ENCODE data around the gene ELL. TPM values are rescaled to one million over a fixed set of nuclear protein-coding genes. Genes with fewer than 3 reads are reported as not detected.
A peak's percentile ranks its signal among the peaks of the same experiment; 100 is the strongest.

ELL gene
- total RNA-seq, 1 donor from 2014 or later, result 15.5 TPM

DNA sequence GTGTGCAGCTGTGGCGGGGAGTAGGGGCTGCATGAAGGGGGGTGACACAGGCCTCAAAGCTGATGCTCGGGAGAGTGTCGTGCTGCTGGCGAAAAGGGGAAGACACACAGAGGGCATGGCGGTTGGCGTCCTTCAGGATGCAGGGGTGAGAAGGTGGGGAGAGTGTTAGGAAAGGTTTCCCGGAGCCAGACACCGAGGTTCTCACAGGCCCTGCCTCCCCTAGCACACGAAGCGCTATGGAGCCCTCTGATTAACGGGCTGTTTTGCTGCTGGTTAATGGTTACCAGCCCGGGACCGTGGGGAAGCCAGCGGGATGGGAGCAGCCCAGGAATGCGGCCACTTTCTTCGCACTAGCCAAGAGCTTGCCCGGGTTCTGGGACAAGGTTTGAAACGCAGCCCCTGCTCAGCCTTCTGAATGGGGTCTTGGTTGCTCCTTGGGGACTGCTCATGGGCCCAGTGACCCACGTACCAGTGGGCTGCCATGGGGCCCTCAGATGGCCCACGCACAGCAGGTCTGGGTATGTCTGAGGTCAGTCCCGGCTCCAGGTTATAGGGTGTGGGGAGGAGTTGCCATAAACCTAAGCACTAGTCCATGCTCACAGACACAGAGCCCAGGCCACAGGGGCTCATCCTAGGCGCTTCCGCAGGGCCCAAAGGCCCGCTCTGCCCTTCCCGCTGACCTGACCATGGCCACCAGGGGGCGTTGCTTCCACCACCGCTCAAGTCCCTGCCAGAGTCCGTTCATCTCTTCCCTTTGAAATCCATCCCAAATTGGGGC is 52.6 kb downstream of the ELL start:
- H3K36me3 Mint-ChIP-seq (ENCODE audit: insufficient read depth), result peaks cover 7% of the 10 kb centered on the region
- peak; percentile 92 for TF ChIP-seq CTCF (IDR thresholded peaks at IDR 0.05; ENCODE audit: unreplicated experiment)
- peak overlapping the region; percentile 9 for H3K4me3 Mint-ChIP-seq (ENCODE audit: low read depth)
- DNase-seq (ENCODE audit: low spot score, unreplicated experiment), result peak; percentile 59
- no peaks in the 10 kb centered on the region for H3K27me3 Mint-ChIP-seq
- H3K27ac Mint-ChIP-seq, result peak overlapping the region; percentile 95
- H3K4me1 Mint-ChIP-seq (ENCODE audit: low read depth), result peaks cover 15% of the 10 kb centered on the region
- no peaks in the 10 kb centered on the region for H3K9me3 Mint-ChIP-seq (ENCODE audit: low read depth)

DNA sequence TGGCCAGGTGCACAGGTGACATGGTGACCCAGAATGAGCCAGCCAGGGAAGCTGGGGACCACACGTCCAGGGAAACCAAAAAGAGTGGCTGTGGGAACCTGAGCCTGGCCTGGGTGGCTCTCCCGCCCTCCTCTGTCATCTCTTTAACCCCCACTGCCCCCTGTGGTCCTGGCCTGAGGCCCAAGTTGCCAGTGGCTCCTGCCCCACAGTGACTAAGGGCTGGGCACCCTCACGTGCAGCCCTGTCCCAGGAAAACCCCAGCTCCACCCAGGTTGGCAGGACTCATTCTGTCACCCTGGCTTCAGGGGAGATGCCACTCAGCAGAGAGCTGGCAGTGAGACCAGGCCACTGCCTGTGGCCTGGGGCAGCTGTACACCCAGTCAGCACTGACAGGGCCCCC is 53.4 kb downstream of the ELL start:
- no peak overlapping the region for H3K4me3 Mint-ChIP-seq (ENCODE audit: low read depth)

GRCh38 chr19:18467978-18468377 is 53.9 kb downstream of the ELL start:
- Mint-ChIP-seq H3K4me1 (ENCODE audit: low read depth) (peaks cover 15% of the 10 kb centered on the region), H3K27me3 (no peaks in the 10 kb centered on the region), H3K36me3 (ENCODE audit: insufficient read depth) (peaks cover 8% of the 10 kb centered on the region), H3K9me3 (ENCODE audit: low read depth) (no peaks in the 10 kb centered on the region), H3K27ac (peak overlapping the region; percentile 67), H3K4me3 (ENCODE audit: low read depth) (no peak overlapping the region)
- no peak for DNase-seq (ENCODE audit: low spot score, unreplicated experiment)
- no peak for TF ChIP-seq CTCF (IDR thresholded peaks at IDR 0.05; ENCODE audit: unreplicated experiment)

More for the DNA sequence above, 53.4 kb downstream of the ELL start:
- DNase-seq (ENCODE audit: low spot score, unreplicated experiment), result no peak
- TF ChIP-seq CTCF (IDR thresholded peaks at IDR 0.05; ENCODE audit: unreplicated experiment), result no peak
- H3K4me1 Mint-ChIP-seq (ENCODE audit: low read depth), result peaks cover 15% of the 10 kb centered on the region
- no peaks in the 10 kb centered on the region for H3K27me3 Mint-ChIP-seq
- H3K9me3 Mint-ChIP-seq (ENCODE audit: low read depth), result no peaks in the 10 kb centered on the region
- H3K36me3 Mint-ChIP-seq (ENCODE audit: insufficient read depth), result peaks cover 8% of the 10 kb centered on the region
- H3K27ac Mint-ChIP-seq, result no peak overlapping the region

- H3K27ac Mint-ChIP-seq, result no peak overlapping the region
- H3K4me1 Mint-ChIP-seq (ENCODE audit: low read depth), result peaks cover 15% of the 10 kb centered on the region
- no peaks in the 10 kb centered on the region for H3K27me3 Mint-ChIP-seq
- no peak for TF ChIP-seq CTCF (IDR thresholded peaks at IDR 0.05; ENCODE audit: unreplicated experiment)
- H3K36me3 Mint-ChIP-seq (ENCODE audit: insufficient read depth), result peaks cover 13% of the 10 kb centered on the region
- no peak overlapping the region for H3K4me3 Mint-ChIP-seq (ENCODE audit: low read depth)
- H3K9me3 Mint-ChIP-seq (ENCODE audit: low read depth), result no peaks in the 10 kb centered on the region
- no peak for DNase-seq (ENCODE audit: low spot score, unreplicated experiment)
Observed at GRCh38 chr19:18466354-18466753, 55.5 kb downstream of the ELL start.

GRCh38 chr19:18465964-18466339 is 55.9 kb downstream of the ELL start:
- peaks cover 15% of the 10 kb centered on the region for H3K4me1 Mint-ChIP-seq (ENCODE audit: low read depth)
- H3K4me3 Mint-ChIP-seq (ENCODE audit: low read depth), result no peak overlapping the region
- no peaks in the 10 kb centered on the region for H3K27me3 Mint-ChIP-seq
- TF ChIP-seq CTCF (IDR thresholded peaks at IDR 0.05; ENCODE audit: unreplicated experiment), result no peak
- no peak overlapping the region for H3K27ac Mint-ChIP-seq
- peaks cover 13% of the 10 kb centered on the region for H3K36me3 Mint-ChIP-seq (ENCODE audit: insufficient read depth)
- no peaks in the 10 kb centered on the region for H3K9me3 Mint-ChIP-seq (ENCODE audit: low read depth)
- DNase-seq (ENCODE audit: low spot score, unreplicated experiment), result no peak
